PC-9 (cell line): ENCODE measurements around the gene LINS1. TPM values are rescaled to one million over a fixed set of nuclear protein-coding genes. Genes with fewer than 3 reads are reported as not detected.

Source experiments
- BruUV-seq: library from RNA; stranded (reverse); fragments of 400-500 nt; replicated peaks from 2 replicates; lab custom pipeline; 2021; lab: Mats Ljungman, UMichigan
- CTCF ChIA-PET: fragments of 300-600 bp; sonication (Branson Sonifier 250); formaldehyde crosslinking; loops from one replicate; lab custom pipeline; 2022; ENCODE audit warnings: antibody characterized with exemption; lab: Charles Lee
- POLR2A ChIA-PET: fragments of 300-600 bp; sonication (Branson Sonifier 250); formaldehyde crosslinking; loops from one replicate; lab custom pipeline; 2022; ENCODE audit warnings: antibody characterized with exemption; ENCODE audit not compliant: unreplicated experiment; lab: Charles Lee
- DNase-seq, 2 experiments: peaks; one replicate each; pipeline versions ENCODE4 v3.0.0 to v3.0.0-alpha.2; 2015 to 2022; ENCODE audit warnings: mixed read lengths in 1 of 2
- H2AFZ ChIP-seq: fragments of 200-600 bp; sonication (generic); 2 replicates; pipeline ENCODE4 v1.8.1; 2017; ENCODE audit warnings: antibody characterized with exemption
- H3F3A ChIP-seq: fragments of 200-600 bp; sonication (generic); 2 replicates; pipeline ENCODE4 v1.8.1; 2017; ENCODE audit warnings: antibody characterized with exemption, mild to moderate bottlenecking, low read depth; ENCODE audit not compliant: insufficient read depth
- H3K27ac ChIP-seq: fragments of 200-600 bp; sonication (generic); 2 replicates; pipeline ENCODE4 v1.6.1; 2016; ENCODE audit warnings: mixed run types
- H3K27me3 ChIP-seq: fragments of 200-600 bp; sonication (generic); 2 replicates; pipeline ENCODE4 v1.6.1; 2016; ENCODE audit warnings: low read depth, mixed run types; ENCODE audit not compliant: insufficient read depth
- H3K36me3 ChIP-seq: fragments of 200-600 bp; sonication (generic); 2 replicates; pipeline ENCODE4 v1.6.1; 2016; ENCODE audit warnings: low read depth, mixed run types
- H3K4me1 ChIP-seq: fragments of 200-600 bp; sonication (generic); replicated peaks from 2 replicates; pipeline ENCODE4 v1.6.1; 2016; ENCODE audit warnings: mixed run types; ENCODE audit not compliant: insufficient read depth
- H3K4me2 ChIP-seq: fragments of 200-600 bp; sonication (generic); 2 replicates; pipeline ENCODE4 v1.6.1; 2017; ENCODE audit warnings: mixed run types
- H3K4me3 ChIP-seq: fragments of 200-600 bp; sonication (generic); 2 replicates; pipeline ENCODE4 v1.6.1; 2016; ENCODE audit warnings: mixed run types
- H3K79me2 ChIP-seq: fragments of 200-600 bp; sonication (generic); 2 replicates; pipeline ENCODE4 v1.6.1; 2017; ENCODE audit warnings: low read depth, mixed run types
- H3K9me2 ChIP-seq: fragments of 200-600 bp; sonication (generic); 2 replicates; pipeline ENCODE4 v1.8.1; 2017; ENCODE audit warnings: mild to moderate bottlenecking; ENCODE audit not compliant: insufficient read depth
- H3K9me3 ChIP-seq: fragments of 200-600 bp; sonication (generic); 2 replicates; pipeline ENCODE4 v1.8.1; 2016; ENCODE audit warnings: low read depth; ENCODE audit not compliant: insufficient read depth
- H4K20me1 ChIP-seq: fragments of 200-600 bp; sonication (generic); 2 replicates; pipeline ENCODE4 v1.8.1; 2017; ENCODE audit not compliant: insufficient read depth
- EZH2 ChIP-seq: fragments of 200-600 bp; sonication (generic); IDR thresholded peaks from 2 replicates; pipeline ENCODE4 v1.8.0; 2017; ENCODE audit warnings: antibody characterized with exemption, low read depth
- intact Hi-C: fragments of 100-400 bp; cut with micrococcal nuclease; formaldehyde crosslinking; loops from one replicate; pipeline ENCODE4 v1.10.0; 2022; ENCODE audit not compliant: unreplicated experiment
- total RNA-seq: library from RNA; stranded (reverse); gene quantifications from 2 replicates; pipeline ENCODE4 v1.2.3, GENCODE V29; 2021
- TF ChIP-seq, protein P1 (sequence below): fragments of 200-600 bp; sonication (generic); conservative IDR thresholded peaks from 2 replicates; pipeline ENCODE4 v1.6.1; 2017; ENCODE audit warnings: mixed run types, antibody characterized with exemption, mild to moderate bottlenecking, moderate library complexity

The LINS1 gene
- total RNA-seq, 1 experiment from 2014 or later, result 10.9 TPM

DNA sequence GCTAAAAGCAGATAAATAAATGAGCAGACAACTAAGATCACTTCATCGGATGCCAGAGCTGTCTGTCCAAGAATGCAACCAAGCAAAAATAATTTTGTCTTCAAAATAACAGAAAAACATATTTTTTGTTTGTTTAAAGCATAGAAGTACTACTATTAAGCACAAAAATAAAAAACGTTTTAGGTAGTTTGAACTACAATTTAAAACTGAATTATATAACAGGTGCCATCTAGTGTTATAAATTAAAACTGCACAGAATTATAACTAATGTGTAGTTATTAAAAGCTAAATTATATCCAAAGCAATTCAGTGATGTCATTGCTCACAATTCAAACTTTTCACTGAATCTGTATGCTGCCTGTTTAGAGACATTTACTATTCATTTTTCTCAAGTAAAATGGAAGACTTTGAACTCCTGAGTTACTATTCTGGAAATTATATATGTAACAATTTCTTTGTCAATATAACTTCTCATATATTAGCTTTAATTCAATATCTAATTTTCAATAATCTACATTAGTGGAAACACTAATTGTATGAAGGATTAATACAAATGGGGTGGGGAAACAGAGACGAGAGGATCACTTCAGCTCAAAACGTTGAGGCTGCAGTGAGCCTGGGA is 29.5 kb downstream of the LINS1 start:
- no peaks in the 10 kb centered on the region for H3K4me1 ChIP-seq
- BruUV-seq, result no TSS peak
- 0 out of 2 replicates have a peak, but pooled peaks cover 4% of the 10 kb centered on the region for H3F3A ChIP-seq
- H3K4me2 ChIP-seq, result no peak overlapping the region
- H3K4me3 ChIP-seq, result no peak overlapping the region
- no peaks in the 10 kb centered on the region for H4K20me1 ChIP-seq
- CTCF ChIA-PET, result interaction anchor here (1.2 kb wide), 1 partner anchor 222 kb away, joined by 5 read pairs; no protein-coding TSS in a partner anchor
- POLR2A ChIA-PET, result no interaction called here
- no peaks in the 10 kb centered on the region for H3K9me2 ChIP-seq
- H2AFZ ChIP-seq, result no peak overlapping the region
- H3K79me2 ChIP-seq, result no peaks in the 10 kb centered on the region
- H3K27me3 ChIP-seq, result no peaks in the 10 kb centered on the region
- H3K9me3 ChIP-seq, result no peaks in the 10 kb centered on the region
- no peak overlapping the region for H3K27ac ChIP-seq
- TF ChIP-seq, protein P1, sequence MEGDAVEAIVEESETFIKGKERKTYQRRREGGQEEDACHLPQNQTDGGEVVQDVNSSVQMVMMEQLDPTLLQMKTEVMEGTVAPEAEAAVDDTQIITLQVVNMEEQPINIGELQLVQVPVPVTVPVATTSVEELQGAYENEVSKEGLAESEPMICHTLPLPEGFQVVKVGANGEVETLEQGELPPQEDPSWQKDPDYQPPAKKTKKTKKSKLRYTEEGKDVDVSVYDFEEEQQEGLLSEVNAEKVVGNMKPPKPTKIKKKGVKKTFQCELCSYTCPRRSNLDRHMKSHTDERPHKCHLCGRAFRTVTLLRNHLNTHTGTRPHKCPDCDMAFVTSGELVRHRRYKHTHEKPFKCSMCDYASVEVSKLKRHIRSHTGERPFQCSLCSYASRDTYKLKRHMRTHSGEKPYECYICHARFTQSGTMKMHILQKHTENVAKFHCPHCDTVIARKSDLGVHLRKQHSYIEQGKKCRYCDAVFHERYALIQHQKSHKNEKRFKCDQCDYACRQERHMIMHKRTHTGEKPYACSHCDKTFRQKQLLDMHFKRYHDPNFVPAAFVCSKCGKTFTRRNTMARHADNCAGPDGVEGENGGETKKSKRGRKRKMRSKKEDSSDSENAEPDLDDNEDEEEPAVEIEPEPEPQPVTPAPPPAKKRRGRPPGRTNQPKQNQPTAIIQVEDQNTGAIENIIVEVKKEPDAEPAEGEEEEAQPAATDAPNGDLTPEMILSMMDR, result peak; percentile 75
- TF ChIP-seq EZH2, result no peak
- intact Hi-C loops, result loop anchor here (5.0 to 10.0 kb wide), 2 partner anchors 220 to 648 kb away; no protein-coding TSS in a partner anchor
- no peak for DNase-seq
- no peaks in the 10 kb centered on the region for H3K36me3 ChIP-seq

DNA sequence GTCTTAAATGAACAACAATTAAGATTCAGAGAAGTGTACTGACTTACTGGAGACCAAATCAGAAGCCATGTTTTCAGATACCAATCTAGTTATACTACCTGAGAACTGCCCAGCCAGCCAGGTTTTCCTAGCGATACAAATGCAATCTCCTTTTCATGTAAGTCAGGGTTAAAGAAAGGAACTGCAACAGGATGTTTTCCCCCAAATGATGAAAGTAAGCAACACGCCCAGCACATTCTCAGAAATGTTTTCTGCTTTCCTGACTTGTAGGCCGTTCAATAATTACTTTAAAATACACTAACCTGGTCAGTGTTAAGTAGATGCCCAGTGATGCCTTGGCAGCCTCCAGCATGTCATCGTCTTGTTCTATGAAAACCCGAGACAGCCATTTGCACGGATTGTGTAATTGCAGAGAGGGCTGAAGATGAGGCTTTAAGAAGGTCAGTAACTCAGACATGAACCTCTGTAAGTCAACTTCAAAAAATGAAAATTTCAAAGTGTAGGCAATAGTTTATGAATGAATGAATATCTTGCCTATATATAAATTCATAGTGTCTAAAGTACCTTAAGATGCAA is 30.3 kb downstream of the LINS1 start:
- ChIA-PET POLR2A (no interaction called here), CTCF (interaction anchor here (1.2 kb wide), 1 partner anchor 221 kb away, joined by 5 read pairs; no protein-coding TSS in a partner anchor)
- Histone ChIP-seq H2AFZ (no peak overlapping the region), H3K27me3 (no peaks in the 10 kb centered on the region), H3K27ac (no peak overlapping the region), H3K9me3 (no peaks in the 10 kb centered on the region), H4K20me1 (no peaks in the 10 kb centered on the region), H3K4me3 (no peak overlapping the region), H3F3A (0 out of 2 replicates have a peak, but pooled peaks cover 4% of the 10 kb centered on the region), H3K79me2 (no peaks in the 10 kb centered on the region), H3K36me3 (no peaks in the 10 kb centered on the region), H3K4me2 (no peak overlapping the region), H3K9me2 (no peaks in the 10 kb centered on the region), H3K4me1 (peaks cover under 1% of the 10 kb centered on the region; the same call in 1 of the 2 replicates)
- intact Hi-C loops, result loop anchor here (5.0 to 10.0 kb wide), 2 partner anchors 219 to 647 kb away; no protein-coding TSS in a partner anchor
- BruUV-seq, result no TSS peak
- TF ChIP-seq, protein P1, result no peak
- TF ChIP-seq EZH2, result no peak
- no peak for DNase-seq

GRCh38 chr15:100570735-100571313 is 31.2 kb downstream of the LINS1 start:
- no peaks in the 10 kb centered on the region for H3K79me2 ChIP-seq
- ChIA-PET CTCF (no interaction called here), POLR2A (no interaction called here)
- BruUV-seq, result no TSS peak
- intact Hi-C loops, result loop anchor here (5.0 to 10.0 kb wide), 2 partner anchors 219 to 646 kb away; no protein-coding TSS in a partner anchor
- H3F3A ChIP-seq, result 0 out of 2 replicates have a peak, but pooled peaks cover 4% of the 10 kb centered on the region
- no peaks in the 10 kb centered on the region for H4K20me1 ChIP-seq
- no peak overlapping the region for H3K27ac ChIP-seq
- TF ChIP-seq, protein P1, result no peak
- TF ChIP-seq EZH2, result no peak
- H2AFZ ChIP-seq, result no peak overlapping the region
- no peaks in the 10 kb centered on the region for H3K9me2 ChIP-seq
- peaks cover 9% of the 10 kb centered on the region for H3K4me1 ChIP-seq
- no peaks in the 10 kb centered on the region for H3K36me3 ChIP-seq
- H3K4me2 ChIP-seq, result no peak overlapping the region
- no peaks in the 10 kb centered on the region for H3K9me3 ChIP-seq
- no peak overlapping the region for H3K4me3 ChIP-seq
- no peaks in the 10 kb centered on the region for H3K27me3 ChIP-seq
- no peak for DNase-seq
